Activated CD8-positive, alpha-beta memory T cell treated with anti-CD3 and anti-CD28 coated beads, Interleukin-2, amount 50 U/mL, for 48 hours (primary cell): ENCODE measurements around the gene LFNG.
"Not testable (repeated sequence)": the region's sequence is repeated elsewhere in the genome, so short reads cannot be mapped to it uniquely, and the experiment has no call there.

Source experiments
- DNase-seq: peaks from one replicate; pipeline ENCODE4 v3.0.0-alpha.2; 2020

Gene LFNG

GRCh38 chr7:2530994-2531795, 11.6 kb downstream of the LFNG start:
- DNase-seq, result not testable (repeated sequence)

GRCh38 chr7:2531796-2532110, 12.2 kb downstream of the LFNG start:
- DNase-seq, result not testable (repeated sequence)

- not testable (repeated sequence) for DNase-seq
Observed at GRCh38 chr7:2532199-2532772, 12.7 kb downstream of the LFNG start.

GRCh38 chr7:2532816-2533215, 13.2 kb downstream of the LFNG start:
- not testable (repeated sequence) for DNase-seq

DNA sequence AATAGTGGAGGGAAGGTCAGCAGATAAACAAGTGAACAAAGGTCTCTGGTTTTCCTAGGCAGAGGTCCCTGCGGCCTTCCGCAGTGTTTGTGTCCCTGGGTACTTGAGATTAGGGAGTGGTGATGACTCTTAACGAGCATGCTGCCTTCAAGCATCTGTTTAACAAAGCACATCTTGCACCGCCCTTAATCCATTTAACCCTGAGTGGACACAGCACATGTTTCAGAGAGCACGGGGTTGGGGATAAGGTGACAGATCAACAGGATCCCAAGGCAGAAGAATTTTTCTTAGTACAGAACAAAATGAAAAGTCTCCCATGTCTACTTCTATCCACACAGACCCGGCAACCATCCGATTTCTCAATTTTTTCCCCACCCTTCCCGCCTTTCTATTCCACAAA, 14.0 kb downstream of the LFNG start:
- DNase-seq, result not testable (repeated sequence)

GRCh38 chr7:2534214-2534613, 14.6 kb downstream of the LFNG start:
- DNase-seq, result not testable (repeated sequence)

DNA sequence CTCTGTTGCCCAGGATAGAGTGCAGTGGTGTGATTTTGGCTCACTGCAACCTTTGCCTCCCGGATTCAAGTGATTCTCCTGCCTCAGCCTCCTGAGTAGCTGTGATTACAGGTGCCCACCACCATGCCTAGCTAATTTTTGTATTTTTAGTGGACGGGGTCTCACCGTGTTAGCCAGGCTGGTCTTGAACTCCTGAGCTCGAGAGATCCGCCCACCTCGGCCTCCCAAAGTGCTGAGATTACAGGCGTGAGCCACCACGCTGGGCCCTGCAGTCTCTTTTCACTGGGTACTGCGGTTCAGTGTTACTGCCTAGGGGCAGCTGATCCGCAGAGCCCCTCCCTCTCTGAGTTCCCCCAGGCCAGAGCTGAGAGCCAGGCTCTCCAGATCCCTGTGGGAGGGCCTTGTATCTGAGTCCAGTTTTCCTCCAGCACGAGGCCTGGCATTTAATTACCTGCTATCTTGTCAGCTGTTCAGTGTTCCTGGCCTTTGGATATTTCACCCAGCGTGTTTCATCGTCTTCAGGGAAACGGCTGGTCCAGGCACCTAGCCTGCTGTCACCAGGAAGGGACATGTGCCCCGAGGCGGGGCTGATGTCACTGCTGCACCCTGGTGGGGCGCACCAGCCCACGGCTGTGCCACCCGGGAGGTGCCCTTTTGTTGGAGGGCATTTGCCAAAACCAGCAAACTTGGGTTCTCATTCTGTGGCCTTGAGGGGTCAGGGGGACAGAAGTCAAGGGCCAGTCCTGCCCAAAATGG, 16.5 kb downstream of the LFNG start:
- not testable (repeated sequence) for DNase-seq

DNA sequence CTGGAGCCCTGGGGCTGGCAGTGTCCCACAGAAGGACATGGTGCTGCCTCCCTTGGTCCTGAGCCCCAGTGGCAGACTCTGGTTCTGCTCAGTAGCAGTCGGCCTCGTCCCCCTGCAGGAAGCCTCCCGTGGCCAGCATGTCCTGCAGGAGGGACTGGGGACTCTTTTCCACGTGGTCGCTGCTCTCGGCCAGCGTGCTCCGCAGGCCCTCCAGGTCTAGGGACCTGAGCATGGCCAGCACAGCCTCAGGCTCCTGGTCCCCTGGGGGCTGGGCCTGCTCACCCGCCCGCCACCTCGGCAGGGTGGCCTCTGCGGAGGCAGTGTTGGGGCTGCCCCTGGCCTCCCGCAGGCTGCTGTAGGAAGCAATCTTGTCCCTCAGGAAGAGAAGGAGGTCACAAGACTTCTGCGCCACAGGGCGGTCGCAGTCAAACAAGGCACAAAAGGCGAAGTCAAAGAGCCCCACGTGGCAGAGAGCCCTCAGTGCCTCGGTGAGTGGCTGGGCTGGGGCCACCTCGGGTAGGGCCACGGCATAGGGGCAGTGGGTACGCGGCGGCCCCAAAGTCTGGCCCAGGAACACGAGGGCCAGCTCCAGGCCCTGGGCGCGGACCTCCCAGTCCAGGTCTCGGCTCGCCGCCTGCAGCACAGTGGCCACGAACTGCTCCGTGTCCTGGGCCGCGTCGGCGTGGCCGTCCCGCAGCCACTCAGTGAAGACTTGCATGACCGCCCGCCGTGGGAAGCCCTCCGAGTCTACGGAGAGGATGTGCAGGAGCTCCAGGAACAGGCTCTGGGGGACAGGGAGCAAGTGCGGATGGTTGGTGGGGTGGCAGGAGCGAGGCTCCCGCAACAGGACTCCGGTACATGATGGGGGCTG, 18.6 kb downstream of the LFNG start:
- no peak for DNase-seq

GRCh38 chr7:2539031-2539911, 19.7 kb downstream of the LFNG start:
- DNase-seq, result no peak

DNA sequence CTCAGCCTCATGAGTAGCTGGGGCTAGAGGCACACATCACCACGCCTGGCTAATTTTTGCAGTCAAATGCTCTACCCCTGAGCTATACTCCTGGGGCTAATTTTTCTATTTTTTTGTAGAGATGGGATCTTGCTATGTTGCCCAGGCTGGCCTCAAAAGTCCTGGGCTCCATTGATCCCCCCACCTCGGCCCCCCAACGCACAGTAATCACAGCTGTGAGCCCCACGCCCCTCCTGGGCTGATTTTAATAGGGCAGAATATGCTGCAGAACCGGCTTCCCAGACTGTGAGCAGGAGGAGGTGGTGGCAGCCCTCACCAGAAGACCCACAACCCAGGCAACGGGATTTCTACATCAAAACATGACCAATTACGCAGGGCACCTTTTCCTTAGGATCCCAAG, 20.6 kb downstream of the LFNG start:
- DNase-seq, result no peak

GRCh38 chr7:2540641-2541051, 21.1 kb downstream of the LFNG start:
- DNase-seq, result no peak

DNA sequence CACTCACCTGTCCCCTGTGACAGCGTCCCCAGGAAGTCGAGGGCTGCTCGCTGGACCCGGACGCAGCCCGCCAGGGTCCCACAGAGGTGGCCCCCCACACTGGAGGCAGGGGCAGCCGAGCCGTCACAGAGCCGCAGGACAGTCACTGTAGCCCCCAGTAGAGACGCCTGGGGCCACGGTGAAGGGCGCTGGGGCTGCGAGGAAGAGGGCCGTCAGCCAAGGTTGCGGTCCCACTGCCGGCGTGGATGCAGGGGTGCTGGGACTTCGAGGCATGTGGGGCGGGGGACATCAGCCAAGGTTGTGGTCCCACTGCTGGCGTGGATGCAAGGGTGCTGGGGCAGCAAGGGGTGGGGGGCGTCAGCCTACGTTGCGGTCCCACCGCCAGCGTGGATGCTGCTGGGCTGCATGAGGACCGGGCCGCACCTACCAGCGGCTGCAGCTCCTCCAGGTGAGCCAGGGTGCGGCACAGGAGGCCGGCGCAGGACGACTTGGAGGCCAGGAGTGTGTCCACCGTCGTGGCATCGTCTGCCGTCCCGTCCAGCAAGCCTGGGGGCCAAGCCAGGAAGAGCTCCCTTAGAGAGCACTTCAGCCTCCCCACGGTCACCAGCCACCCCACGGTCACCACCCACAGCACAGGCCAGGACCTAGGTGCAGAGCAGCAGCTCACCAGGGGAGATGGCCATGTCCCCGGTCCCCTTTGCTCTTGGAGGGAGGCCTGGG, 21.9 kb downstream of the LFNG start:
- no peak for DNase-seq

DNA sequence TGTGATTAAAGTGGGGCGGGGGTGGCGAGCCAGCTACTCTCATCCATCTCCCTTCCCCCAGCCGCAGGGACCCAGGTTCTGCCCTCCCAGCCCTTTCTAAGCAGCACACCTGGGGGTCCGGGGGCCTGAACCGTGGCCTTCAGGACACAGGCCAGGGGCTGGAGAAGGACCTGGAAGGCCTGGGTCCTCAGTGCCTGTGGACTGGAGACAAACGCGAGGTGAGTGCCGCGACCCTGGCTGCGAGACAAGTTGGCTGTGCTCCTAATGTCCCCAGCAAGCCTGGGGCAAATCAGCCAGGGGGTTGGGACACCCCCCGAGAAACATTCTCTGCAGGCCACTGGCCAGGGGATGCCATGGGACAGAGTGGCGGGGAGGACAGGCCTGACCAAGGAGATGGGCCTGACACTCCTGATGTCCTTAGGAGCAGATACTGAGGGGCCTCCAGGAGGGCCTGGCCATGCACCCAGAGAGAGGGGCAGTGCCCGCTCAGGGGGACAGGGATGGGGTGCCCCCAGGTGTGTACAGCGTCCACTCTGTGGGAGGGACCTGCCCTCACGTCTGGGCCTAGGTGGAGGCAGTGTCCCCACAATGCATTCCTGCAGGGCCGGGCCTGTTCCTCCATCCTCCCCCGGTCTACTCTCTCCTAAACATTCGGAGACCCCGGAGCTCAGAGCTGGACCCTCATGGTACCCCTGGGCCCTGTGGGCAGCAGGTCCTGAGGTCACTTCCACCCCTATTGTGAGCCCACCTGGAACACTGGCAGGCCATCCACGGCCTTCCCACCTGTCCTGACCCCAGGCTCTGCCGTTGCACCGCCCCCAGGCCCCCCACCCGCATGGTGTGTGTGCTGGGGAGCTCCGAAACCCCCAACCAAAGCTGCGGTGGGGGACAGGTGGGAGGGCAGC, 22.7 kb downstream of the LFNG start:
- DNase-seq, result no peak

GRCh38 chr7:2542916-2543871, 23.6 kb downstream of the LFNG start:
- DNase-seq, result no peak

DNA sequence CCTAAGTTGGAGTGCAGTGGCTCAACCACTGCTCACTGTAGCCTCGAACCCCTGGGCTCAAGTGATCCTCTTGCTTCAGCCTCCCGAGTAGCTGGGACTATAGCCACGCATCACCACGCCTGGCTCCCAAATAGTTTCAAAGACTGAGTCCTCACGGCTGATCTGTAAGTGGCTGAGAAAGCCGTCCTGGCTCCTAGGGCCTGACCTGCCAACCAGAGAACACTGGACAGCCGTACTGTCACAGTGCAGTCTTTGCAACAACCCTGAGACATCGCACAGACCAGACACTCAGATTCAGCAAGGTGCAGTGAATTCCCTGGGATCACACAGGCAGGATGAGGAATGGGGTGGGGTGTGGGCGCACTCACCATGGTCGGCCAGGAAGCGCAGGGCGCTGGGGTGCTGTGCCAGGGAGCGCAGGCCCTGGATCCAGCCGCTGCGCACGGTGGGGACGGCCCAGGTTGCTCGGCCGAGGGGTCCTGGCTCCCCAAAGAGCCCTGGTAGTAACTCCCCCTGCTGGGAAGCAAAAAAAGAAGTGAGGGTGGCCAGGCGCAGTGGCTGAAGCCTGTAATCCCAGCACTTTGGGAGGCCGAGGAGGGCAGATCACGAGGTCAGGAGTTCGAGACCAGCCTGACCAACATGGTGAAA, 25.1 kb downstream of the LFNG start:
- no peak for DNase-seq

DNA sequence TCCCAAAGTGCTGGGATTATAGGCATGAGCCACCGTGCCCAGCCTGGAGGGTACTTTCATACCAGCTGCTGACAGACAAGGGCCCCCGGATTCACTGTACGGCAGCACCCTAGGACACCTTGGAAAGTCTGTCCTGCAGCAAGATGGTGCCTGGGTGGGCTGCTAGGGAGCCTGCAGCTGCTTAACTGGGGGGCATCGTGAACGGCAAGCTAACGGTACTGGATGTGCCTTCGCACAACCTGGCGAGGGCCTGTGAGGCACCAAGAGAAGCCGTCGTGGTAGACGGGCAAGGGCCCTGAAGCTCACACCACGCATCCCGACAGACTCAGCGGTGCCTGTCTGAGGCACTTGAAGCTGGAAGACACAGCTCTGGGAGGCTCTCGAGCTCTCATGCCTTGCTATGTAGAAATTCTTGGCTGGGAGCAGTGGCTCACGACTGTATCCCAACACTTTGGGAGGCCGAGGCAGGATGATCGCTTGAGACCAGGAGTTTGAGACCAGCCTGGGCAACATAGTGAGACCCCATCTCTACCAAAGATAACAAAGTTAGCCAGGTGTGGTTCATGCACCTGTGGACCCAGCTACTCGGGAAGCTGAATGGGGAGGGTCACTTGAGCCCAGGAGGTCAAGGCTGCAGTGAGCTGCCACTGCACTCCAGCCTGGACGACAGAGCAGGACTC, 26.3 kb downstream of the LFNG start:
- DNase-seq, result no peak

GRCh38 chr7:2546776-2547586, 27.4 kb downstream of the LFNG start:
- no peak for DNase-seq
